Adrenal gland (tissue), 12 donors: Measurements from ENCODE around the gene FAM240A. TPM values are rescaled to one million over a fixed set of nuclear protein-coding genes. Genes with fewer than 3 reads are reported as not detected.

ENCODE experiments used
- DNase-seq, 7 donors: peaks; one replicate each; pipeline ENCODE4 v3.0.0-alpha.2; 2019 to 2020
- H3K27ac ChIP-seq, 5 donors: fragments of 200-600 bp; sonication (generic) in 4 of 5; 1 replicate in 3 of 5; 2 replicates in 2 of 5; pipeline versions ENCODE4 v1.5.1 to v1.8.0; 2016 to 2020; ENCODE audit warnings: mild to moderate bottlenecking in 1 of 5
- H3K27me3 ChIP-seq: fragments of 200-600 bp; 2 replicates; pipeline ENCODE4 v1.8.0; 2021
- H3K36me3 ChIP-seq, 2 donors: fragments of 200-600 bp; replicated peaks in 1 of 2; 1 replicate in 1 of 2; 2 replicates in 1 of 2; pipeline versions ENCODE4 v1.5.1 to v1.8.0; 2018 to 2022
- H3K4me1 ChIP-seq, 2 donors: fragments of 200-600 bp; replicated peaks in 1 of 2; 1 replicate in 1 of 2; 2 replicates in 1 of 2; pipeline versions ENCODE4 v1.5.1 to v1.8.0; 2018 to 2021
- H3K4me3 ChIP-seq, 4 donors: fragments of 200-600 bp; sonication (generic) in 3 of 4; one replicate each; pipeline ENCODE4 v1.5.1; 2016 to 2018
- H3K9me3 ChIP-seq, 3 donors: fragments of 200-600 bp; sonication (generic) in 1 of 3; replicated peaks in 1 of 3; 1 replicate in 2 of 3; 2 replicates in 1 of 3; pipeline versions ENCODE4 v1.5.1 to v1.8.0; 2016 to 2021
- CTCF ChIP-seq, 6 experiments: fragments of 450-650 bp in 4 of 6; fragments of 200-600 bp in 2 of 6; sonication (generic) in 1 of 6; IDR thresholded peaks; 1 replicate in 5 of 6; 2 replicates in 1 of 6; pipeline versions ENCODE4 v1.5.1 to v1.8.0; 2016 to 2021; ENCODE audit warnings: antibody characterized with exemption in 6 of 6, mild to moderate bottlenecking in 2 of 6, moderate library complexity in 1 of 6
- POLR2A ChIP-seq, 2 donors: fragments of 450-650 bp; IDR thresholded peaks; one replicate each; pipeline ENCODE4 v1.6.1; 2017; ENCODE audit warnings: antibody characterized with exemption in 2 of 2, mild to moderate bottlenecking in 2 of 2, moderate library complexity in 1 of 2
- WGBS, 4 donors: extraction: QIAGEN DNeasy Blood & Tissue Kit in 2 of 4; methylation state at CpG; one replicate each; pipeline versions ENCODE4 v1.1.5 to v1.1.7; 2013 to 2017; 5-methylcytosine and 5-hydroxymethylcytosine counted together
- intact Hi-C, 2 donors: fragments of 100-400 bp; cut with DNase I; formaldehyde crosslinking; loops; one replicate each; pipeline versions ENCODE4 v1.14.1 to v1.15.0; 2022 to 2023
- polyA plus RNA-seq, 3 donors: library from polyadenylated mRNA; stranded (reverse); fragments of 200-250 nt in 2 of 3; fragments of 350-450 nt in 1 of 3; fragmentation: Illumina TruSeq in 1 of 3; extraction: RNeasy Lipid Tissue Mini Kit (QIAGEN cat#74804) in 1 of 3; gene quantifications; one replicate each; pipeline ENCODE4 v1.2.3, GENCODE V29; 2013 to 2014
- total RNA-seq, 9 donors: library from RNA; depleted of rRNA in 4 of 9; stranded (reverse); fragments of >200 nt in 4 of 9; fragments of 120-200 nt in 1 of 9; fragmentation: NEBNext Ultra II Directional in 1 of 9; extraction: Animal tissue kit (Norgen Biotek cat#: 25700) in 1 of 9; gene quantifications; one replicate each; pipeline versions ENCODE4 v1.1.0 to v1.2.4, GENCODE V29; 2013 to 2023
- donor health status: healthy with polysubstance abuse.
- donor health status: Bipolar disorder and iron deficiency.
- donor health status: DM: yes; HTN: yes; CAD: no.
- donor health status: DM: no; HTN: no; CAD: no.
- donor health status: DM: no; HTN: no; CAD: no.
- donor health status: DM: yes; HTN: yes; CAD: no.

FAM240A gene
- total and polyA plus RNA-seq, 12 donors = 0.25 TPM; not detected in 11

GRCh38 chr3:46640927-46641326, 28.6 kb downstream of the FAM240A start:
- no peaks in the 10 kb centered on the region for H3K27me3 ChIP-seq
- H3K36me3 ChIP-seq = no peaks in the 10 kb centered on the region
- H3K9me3 ChIP-seq = no peaks in the 10 kb centered on the region
- TF ChIP-seq CTCF (IDR thresholded peaks at IDR 0.05) (no peak), POLR2A (IDR thresholded peaks at IDR 0.05) (no peak)
- H3K4me3 ChIP-seq = no peak overlapping the region
- WGBS, 4 donors = 65 to 75% (median 71%) methylated on average over 3 of the region's 3 CpGs
- no peaks in the 10 kb centered on the region for H3K4me1 ChIP-seq
- no peak for DNase-seq
- no peak overlapping the region for H3K27ac ChIP-seq
- intact Hi-C loops = no loop called here

- Histone ChIP-seq H3K4me1 (no peaks in the 10 kb centered on the region), H3K9me3 (no peaks in the 10 kb centered on the region), H3K4me3 (no peak overlapping the region), H3K27me3 (no peaks in the 10 kb centered on the region), H3K36me3 (no peaks in the 10 kb centered on the region), H3K27ac (no peak overlapping the region)
- intact Hi-C loops = no loop called here
- DNase-seq = no peak
- TF ChIP-seq POLR2A (IDR thresholded peaks at IDR 0.05) (no peak), CTCF (IDR thresholded peaks at IDR 0.05) (no peak)
- WGBS, 4 donors = 79 to 87% (median 82%) methylated on average over 6 of the region's 6 CpGs
Observed at GRCh38 chr3:46642971-46643370, 30.6 kb downstream of the FAM240A start.

GRCh38 chr3:46643701-46644100, 31.4 kb downstream of the FAM240A start:
- H3K36me3 ChIP-seq = no peaks in the 10 kb centered on the region
- H3K27ac ChIP-seq = no peak overlapping the region
- TF ChIP-seq POLR2A (IDR thresholded peaks at IDR 0.05) = no peak
- H3K9me3 ChIP-seq = no peaks in the 10 kb centered on the region
- H3K4me3 ChIP-seq = no peak overlapping the region
- intact Hi-C loops = no loop called here
- no peak for DNase-seq
- H3K27me3 ChIP-seq = no peaks in the 10 kb centered on the region
- no peaks in the 10 kb centered on the region for H3K4me1 ChIP-seq
- WGBS, 4 donors = 81 to 91% (median 83%) methylated on average over 1 of the region's 1 CpG

- DNase-seq = peak; percentile 40 to 76 (median 59)
- TF ChIP-seq CTCF (IDR thresholded peaks at IDR 0.05) (no peak), POLR2A (IDR thresholded peaks at IDR 0.05) (no peak)
- Histone ChIP-seq H3K4me1 (no peaks in the 10 kb centered on the region), H3K27ac (no peak overlapping the region), H3K9me3 (peaks cover 0 to under 1% (median 0%) of the 10 kb centered on the region in 3 donors), H3K36me3 (no peaks in the 10 kb centered on the region), H3K27me3 (no peaks in the 10 kb centered on the region), H3K4me3 (no peak overlapping the region)
- intact Hi-C loops = no loop called here
- WGBS, 4 donors = 32 to 45% (median 41%) methylated on average over 4 to 6 of the region's 6 CpGs
Observed at GRCh38 chr3:46646700-46647099, 34.4 kb downstream of the FAM240A start.

- H3K36me3 ChIP-seq = no peaks in the 10 kb centered on the region
- intact Hi-C loops = no loop called here
- 48 to 97% (median 89%) methylated on average over 2 of the region's 2 CpGs for WGBS, 4 donors
- TF ChIP-seq POLR2A (IDR thresholded peaks at IDR 0.05) (no peak), CTCF (IDR thresholded peaks at IDR 0.05) (no peak)
- no peak overlapping the region for H3K27ac ChIP-seq
- H3K27me3 ChIP-seq = no peaks in the 10 kb centered on the region
- H3K9me3 ChIP-seq = peaks cover 0 to 8% (median 0%) of the 10 kb centered on the region in 3 donors
- H3K4me3 ChIP-seq = no peak overlapping the region
- H3K4me1 ChIP-seq = no peaks in the 10 kb centered on the region
- DNase-seq = no peak
Observed at GRCh38 chr3:46648096-46648495, 35.8 kb downstream of the FAM240A start.
